ENCODE data around the gene ANKRD27.
"Not testable (repeated sequence)": the region's sequence is repeated elsewhere in the genome, so short reads cannot be mapped to it uniquely, and the experiment has no call there.

Gene ANKRD27

DNA sequence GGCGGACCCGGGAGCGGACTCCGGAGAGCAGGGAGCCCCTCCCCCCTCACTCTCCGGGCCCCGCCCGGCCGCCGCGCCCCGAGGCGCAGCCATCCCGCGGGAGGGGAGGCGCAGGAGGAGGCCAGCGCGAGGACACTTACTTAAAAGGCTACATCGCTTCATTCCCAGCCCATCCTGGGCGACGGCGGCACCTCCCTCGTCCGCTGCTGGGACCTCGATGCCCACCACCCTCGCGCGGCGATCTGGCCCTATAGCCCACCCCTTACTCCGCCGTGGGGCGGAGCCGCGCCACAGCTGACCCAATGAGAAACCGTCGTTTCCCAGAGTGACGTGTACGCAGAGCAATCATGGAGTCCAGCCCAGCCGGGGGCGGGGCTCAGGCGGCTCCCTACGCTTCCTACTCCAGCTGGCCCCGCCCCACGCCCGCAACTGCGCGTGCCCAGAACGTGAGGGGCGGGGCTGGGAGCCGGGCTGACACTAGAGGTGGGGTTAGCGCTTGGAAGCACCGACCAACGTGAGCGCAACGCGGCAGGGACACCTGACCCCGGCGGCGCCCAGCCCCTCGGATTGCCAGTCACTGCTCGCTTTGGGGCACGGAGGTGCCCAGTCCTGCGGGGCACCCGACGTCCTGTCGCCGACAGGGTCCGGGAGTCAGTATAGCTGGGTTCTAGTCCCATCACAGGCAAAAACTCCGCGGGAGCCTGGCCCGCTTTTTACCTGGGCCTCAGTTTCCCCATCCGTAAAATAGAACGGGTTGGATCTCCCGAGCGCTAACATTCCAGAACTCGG lies at the start of gene ANKRD27:
ANKRD27 (minus strand) TSS at position 250 of the 789 bp plus-strand sequence. CDS start 16,165 bp downstream, outside the sequence.
- H3K4me3 ChIP-seq (ENCODE audit: low read depth, low read length) = peak within 1 kb of the TSS; percentile 76

DNA sequence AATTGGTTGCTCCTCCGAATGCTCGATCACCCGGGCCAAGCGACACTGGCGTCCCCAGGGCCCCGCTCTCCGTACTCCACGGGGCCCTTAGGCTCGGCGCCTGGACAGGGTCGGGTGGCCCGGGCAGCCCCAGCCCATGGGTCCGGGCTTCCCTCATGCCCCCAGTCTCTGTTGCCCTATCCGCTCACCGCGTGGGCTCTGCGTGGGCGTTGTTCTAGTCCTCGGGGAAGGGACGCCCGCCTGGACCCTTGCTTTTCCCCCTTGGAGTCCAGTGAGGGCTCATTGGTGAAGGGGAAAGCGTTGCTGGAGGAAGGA lies 45.9 kb upstream of the ANKRD27 start:
- H3K4me3 ChIP-seq (ENCODE audit: low read depth, low read length) = no peak overlapping the region

DNA sequence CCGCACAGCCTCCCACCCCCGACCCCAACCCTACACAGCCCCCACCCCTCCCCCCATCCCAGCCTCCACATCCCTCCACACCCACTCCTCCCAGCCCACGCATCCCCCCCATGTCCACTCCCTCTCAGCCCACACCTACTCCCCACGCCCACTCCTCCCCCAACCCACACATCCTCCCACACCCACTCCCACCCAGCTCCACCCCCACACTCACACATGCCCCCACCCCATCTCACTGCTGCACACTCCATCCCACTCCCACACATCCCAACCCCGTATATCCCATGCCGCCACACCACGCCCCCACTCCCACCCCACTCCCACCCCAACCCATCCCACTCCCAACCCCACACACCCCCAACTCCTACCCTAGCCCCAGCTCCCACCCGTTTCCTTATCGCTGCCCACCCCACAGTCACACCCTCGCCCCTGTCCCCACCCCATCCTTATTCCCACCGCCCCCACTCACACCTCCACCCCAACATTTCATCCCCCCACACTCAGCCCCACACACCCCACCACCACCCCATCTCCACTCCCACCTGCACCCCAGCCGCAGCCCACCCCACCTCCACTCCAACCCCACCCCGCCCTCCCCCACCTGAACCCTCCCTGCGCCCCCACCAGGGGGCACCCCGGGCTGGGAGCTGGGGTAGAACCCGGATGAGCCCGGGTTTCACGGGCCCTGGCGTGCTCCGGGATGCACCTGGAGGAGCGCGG lies 45.4 kb upstream of the ANKRD27 start:
- H3K4me3 ChIP-seq (ENCODE audit: low read depth, low read length) = no peak overlapping the region

GRCh38 chr19:32719611-32720059 lies 44.7 kb upstream of the ANKRD27 start, which contains the start of gene TDRD12:
Gene TDRD12, plus strand, starts transcription at chr19:32719767. Its CDS starts 306 bp downstream, at chr19:32720073.
- H3K4me3 ChIP-seq (ENCODE audit: low read depth, low read length) = no peak within 1 kb of the TSS

DNA sequence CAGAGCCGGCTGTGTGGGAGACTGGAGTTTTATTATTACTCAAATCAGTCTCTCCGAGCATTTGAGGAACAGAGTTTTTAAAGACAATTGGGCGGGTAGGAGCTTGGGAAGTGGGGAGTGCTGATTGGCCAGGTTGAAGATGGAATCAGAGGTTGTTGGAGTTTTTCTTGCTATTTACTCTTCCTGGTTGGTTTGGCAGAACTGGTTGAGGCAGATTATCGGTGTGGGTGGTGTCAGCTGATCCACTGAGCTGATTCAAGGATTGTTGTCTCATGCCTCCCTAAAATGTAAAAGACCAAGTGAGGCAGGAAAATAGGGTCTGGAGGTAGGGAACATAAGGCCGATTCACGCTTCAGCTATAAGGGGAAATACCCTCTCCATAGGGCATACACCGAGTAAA lies 43.3 kb upstream of the ANKRD27 start:
- no peak overlapping the region for H3K4me3 ChIP-seq (ENCODE audit: low read depth, low read length)

DNA sequence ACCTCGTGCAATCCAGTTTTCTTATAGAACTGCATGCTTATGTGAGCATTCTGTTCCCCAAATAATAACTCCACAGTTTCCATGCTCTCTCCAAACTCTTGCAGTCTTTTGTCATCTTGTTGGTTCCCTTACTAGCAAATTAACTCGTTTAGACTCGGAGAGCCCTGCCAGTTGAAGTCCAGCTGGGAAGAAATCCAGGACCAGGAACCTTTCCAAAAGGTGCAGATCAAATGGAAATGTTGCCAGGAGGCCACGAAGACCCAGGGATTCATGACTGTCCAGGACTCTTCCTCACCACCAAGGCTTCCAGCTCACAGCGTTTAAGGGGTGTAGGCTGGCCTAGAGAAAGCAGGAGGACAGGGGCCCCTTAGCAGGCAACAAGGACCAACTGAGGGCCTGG lies 42.5 kb upstream of the ANKRD27 start:
- H3K4me3 ChIP-seq (ENCODE audit: low read depth, low read length) = no peak overlapping the region

DNA sequence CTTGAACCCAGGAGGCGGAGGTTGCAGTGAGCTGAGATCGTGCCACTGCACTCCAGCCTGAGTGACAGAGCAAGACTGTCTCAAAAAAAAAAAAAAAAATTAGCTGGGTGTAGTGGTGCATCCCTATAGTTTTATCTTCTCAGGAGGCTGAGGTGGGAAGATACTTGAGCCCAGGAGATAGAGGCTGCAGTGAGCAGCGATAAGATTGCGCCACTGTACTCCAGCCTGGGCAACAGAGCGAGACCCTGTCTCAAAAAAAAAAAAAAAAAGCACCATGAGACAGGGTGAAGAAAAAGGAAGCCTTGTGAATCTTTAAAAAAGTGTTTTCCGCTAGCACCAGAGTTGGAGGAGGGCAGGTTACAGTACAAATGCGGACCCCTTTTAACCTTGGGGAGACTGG lies 41.2 kb upstream of the ANKRD27 start:
- not testable (repeated sequence) for H3K4me3 ChIP-seq (ENCODE audit: low read depth, low read length)

GRCh38 chr19:32711747-32712146 lies 36.8 kb upstream of the ANKRD27 start:
- no peak overlapping the region for H3K4me3 ChIP-seq (ENCODE audit: low read depth, low read length)

DNA sequence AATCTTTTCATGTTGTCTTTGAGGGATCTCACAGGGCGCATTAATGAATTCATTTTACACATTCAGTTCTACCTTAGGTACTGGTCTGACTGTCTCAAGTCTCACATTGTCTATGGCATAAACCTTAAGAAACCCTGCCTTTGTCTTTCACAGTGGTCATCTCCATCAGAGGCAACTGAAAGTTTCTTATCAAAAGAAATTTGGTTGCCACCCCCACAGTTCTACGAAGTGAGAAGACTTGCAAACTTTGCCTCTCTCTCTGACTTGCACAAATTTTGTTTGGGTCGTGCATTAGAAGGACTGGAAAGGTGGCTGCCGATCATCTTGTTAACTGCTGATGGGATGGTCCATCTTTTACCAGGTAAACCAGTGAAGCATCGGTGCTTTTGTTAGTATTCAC lies 34.1 kb upstream of the ANKRD27 start:
- no peak overlapping the region for H3K4me3 ChIP-seq (ENCODE audit: low read depth, low read length)

- H3K4me3 ChIP-seq (ENCODE audit: low read depth, low read length) = no peak overlapping the region
These were observed 33.5 kb upstream of the ANKRD27 start for GRCh38 chr19:32708457-32708856.

DNA sequence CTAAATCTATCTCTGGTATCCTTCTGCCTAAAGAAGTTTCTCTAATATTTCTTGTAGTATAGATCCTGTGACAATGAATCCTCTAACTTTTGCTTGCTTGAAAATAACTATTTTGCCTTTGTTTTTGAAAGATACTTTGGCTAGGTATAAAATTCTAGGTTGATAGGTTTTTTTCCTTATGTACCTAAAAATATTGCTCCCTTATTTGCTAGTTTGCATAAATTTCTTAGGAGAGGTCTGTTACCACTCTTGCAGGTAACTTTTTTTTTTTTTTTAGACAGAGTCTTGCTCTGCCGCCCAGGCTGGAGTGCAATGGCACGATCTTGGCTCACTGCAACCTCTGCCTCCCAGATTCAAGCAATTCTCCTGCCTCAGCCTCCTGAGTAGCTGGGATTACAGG lies 29.0 kb upstream of the ANKRD27 start:
- H3K4me3 ChIP-seq (ENCODE audit: low read depth, low read length) = not testable (repeated sequence)

DNA sequence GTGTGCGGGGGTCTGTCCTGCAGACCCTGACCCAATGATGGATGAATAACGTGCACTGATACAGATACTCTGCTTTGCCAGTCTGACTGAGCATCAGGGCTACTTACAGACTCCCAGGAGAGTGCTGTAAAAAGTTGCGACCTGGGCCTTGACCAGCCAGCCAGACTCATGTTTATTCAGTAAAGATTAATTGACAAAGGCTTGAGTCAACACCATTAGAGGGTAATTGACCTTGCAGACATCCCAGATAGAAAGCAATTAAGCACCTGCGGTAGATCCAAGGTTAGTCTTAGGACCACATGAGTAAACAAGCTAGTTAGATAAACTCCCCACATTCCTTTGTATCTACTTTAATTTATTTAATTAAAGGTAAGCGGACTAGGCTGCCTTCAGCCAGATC lies 27.0 kb upstream of the ANKRD27 start:
- H3K4me3 ChIP-seq (ENCODE audit: low read depth, low read length) = no peak overlapping the region

DNA sequence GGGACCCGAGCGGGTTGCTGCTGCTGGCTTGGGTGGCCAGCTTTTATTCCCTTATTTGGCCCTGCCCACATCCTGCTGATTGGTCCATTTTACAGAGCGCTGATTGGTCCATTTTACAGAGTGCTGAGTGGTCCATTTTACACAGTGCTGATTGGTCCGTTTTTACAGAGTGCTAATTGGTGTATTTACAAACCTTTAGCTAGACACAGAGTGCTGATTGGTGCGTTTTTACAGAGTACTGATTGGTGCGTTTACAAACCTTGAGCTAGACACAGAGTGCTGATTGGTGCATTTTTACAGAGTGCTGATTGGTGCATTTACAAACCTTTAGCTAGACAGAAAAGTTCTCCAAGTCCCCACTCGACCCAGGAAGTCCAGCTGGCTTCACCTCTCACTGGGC lies 25.1 kb upstream of the ANKRD27 start:
- H3K4me3 ChIP-seq (ENCODE audit: low read depth, low read length) = not testable (repeated sequence)

- not testable (repeated sequence) for H3K4me3 ChIP-seq (ENCODE audit: low read depth, low read length)
These were observed 21.8 kb upstream of the ANKRD27 start for GRCh38 chr19:32696771-32697170.

DNA sequence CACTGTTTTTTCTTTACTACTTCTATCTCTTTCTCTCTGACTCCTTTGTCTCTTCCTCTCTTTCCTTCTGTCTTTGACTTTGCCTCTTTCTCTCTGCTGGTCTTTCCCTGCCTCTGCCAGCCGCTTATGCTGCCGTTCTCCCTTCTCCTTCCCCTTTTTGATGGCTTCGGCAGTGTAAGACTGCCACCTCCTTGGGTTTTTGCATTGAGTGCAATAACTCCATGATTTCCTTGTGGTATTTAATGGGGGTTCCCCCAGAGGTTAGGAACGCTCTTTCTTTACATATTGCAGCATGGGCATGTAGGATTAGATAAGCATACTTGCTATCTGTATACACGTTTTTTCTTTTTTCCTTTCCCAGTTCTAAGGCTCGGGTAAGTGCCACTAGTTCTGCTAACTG lies 20.5 kb upstream of the ANKRD27 start:
- not testable (repeated sequence) for H3K4me3 ChIP-seq (ENCODE audit: low read depth, low read length)

DNA sequence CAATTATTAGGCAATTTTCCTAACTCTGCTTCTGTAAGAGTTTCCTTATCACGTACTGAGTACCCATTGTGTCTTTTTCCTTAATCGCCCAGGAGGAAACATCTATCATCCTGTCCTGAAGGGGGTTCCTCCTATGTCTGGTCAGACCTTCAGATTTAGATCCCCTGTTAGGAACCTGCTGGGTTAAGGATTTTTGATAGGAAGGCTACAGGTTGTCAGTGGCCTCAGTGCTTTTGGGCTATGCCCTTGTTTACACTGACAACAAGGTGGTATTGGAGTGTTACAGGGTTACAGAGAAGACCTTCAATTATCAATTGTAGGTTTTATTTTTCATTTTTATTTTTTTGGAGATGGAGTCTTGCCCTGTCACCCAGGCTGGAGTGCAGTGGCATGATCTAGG lies 19.9 kb upstream of the ANKRD27 start:
- not testable (repeated sequence) for H3K4me3 ChIP-seq (ENCODE audit: low read depth, low read length)

DNA sequence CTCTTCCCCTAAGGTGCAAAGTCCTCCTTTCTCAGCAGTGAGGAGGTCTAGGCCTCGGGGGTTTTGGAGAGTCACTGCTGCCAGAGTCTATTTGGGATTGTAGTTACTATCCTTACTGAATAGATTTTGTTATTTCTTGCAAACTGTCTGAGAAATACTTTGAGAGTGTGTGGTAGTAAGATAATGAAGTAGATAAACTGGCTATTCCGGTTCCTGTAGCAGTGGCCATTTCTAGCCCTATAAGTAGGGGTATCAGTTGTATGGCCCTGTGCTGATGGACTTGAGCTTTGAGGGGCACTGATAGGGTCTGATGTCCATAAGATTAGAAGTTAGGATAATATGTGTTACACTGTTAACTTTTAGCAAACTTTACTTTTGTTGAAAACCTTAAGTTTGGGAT lies 19.3 kb upstream of the ANKRD27 start:
- not testable (repeated sequence) for H3K4me3 ChIP-seq (ENCODE audit: low read depth, low read length)

GRCh38 chr19:32693151-32694108 lies 18.4 kb upstream of the ANKRD27 start:
- H3K4me3 ChIP-seq (ENCODE audit: low read depth, low read length) = not testable (repeated sequence)

- no peak overlapping the region for H3K4me3 ChIP-seq (ENCODE audit: low read depth, low read length)
These were observed 17.7 kb upstream of the ANKRD27 start for GRCh38 chr19:32692727-32693061.

DNA sequence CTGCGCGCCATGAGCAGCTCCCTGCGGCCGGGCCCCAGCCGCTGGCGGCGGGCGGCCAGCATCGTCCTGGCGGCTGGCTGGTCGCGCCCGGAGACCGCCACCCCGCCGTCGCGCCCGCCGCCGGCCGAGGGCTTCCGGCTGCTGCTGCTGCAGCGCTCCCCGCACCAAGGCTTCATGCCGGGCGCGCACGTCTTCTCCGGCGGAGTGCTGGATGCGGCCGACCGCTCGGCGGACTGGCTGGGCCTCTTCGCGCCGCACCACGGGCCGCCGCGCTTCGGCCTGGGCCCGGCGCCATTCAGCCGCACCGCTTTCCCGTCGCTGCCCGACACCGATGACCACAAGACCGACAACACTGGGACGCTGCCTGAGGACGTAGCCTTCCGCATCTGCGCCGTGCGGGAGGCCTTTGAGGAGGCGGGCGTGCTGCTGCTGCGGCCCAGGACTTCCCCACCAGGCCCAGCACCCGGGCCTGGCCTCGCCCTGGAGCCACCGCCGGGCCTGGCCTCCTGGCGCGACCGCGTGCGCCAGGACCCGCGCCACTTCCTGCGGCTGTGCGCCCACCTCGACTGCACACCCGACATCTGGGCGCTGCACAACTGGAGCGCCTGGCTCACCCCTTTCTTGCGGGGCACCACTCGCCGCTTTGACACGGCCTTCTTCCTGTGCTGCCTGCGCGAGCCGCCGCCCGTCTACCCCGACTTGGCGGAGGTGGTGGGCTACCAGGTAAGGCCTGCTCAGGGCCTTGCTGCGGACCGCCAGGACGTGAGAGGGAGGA lies 17.2 kb upstream of the ANKRD27 start:
- peak overlapping the region; percentile 37 for H3K4me3 ChIP-seq (ENCODE audit: low read depth, low read length)
